B cell (primary cell): ENCODE measurements around the gene FMN1.

ENCODE experiments used
- EZH2 ChIP-seq: IDR thresholded peaks from 2 replicates; pipeline ENCODE4 v1.6.1; 2012; ENCODE audit warnings: borderline replicate concordance, low read depth, mild to moderate bottlenecking, moderate library complexity, low read length; ENCODE audit not compliant: insufficient read depth, poor library complexity, severe bottlenecking
- TF ChIP-seq, protein P1 (sequence below): fragments of 200-600 bp; IDR thresholded peaks from one replicate; pipeline ENCODE4 v1.8.0; 2022; ENCODE audit warnings: antibody characterized with exemption, mild to moderate bottlenecking

DNA sequence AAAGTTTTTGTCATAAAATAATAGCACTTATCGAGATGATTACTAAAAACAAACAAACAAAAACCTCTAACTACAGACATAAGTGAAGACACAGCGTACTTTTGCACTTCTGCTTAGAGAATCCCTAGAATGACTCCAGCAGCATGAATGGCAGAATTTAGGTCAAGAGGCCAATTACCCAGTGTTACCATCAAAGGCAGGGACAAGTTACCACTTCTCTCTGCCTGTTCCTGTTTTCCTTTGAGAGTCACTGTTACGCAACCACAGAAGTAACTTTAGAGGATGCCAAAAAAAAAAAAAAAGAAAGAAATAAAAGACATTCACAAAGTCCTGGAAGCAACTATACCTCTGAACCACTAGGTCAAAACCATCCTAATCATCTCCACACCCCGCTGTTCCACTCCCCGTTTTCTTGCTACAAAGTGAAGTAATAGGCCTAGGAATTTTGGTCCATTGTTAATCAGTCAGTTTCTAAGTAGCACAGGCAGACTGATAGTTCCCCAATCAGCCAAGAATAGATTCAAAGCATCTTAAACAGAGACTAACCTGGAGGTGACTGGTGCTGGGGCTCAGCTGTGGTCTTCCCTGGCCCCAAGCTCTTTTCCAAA, 41.9 kb downstream of the FMN1 start:
- no peak for TF ChIP-seq EZH2
- TF ChIP-seq, protein P1, sequence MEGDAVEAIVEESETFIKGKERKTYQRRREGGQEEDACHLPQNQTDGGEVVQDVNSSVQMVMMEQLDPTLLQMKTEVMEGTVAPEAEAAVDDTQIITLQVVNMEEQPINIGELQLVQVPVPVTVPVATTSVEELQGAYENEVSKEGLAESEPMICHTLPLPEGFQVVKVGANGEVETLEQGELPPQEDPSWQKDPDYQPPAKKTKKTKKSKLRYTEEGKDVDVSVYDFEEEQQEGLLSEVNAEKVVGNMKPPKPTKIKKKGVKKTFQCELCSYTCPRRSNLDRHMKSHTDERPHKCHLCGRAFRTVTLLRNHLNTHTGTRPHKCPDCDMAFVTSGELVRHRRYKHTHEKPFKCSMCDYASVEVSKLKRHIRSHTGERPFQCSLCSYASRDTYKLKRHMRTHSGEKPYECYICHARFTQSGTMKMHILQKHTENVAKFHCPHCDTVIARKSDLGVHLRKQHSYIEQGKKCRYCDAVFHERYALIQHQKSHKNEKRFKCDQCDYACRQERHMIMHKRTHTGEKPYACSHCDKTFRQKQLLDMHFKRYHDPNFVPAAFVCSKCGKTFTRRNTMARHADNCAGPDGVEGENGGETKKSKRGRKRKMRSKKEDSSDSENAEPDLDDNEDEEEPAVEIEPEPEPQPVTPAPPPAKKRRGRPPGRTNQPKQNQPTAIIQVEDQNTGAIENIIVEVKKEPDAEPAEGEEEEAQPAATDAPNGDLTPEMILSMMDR: no peak
